BJ (cell line): ENCODE results near the gene CD79B. TPM values are rescaled to one million over a fixed set of nuclear protein-coding genes. Genes with fewer than 3 reads are reported as not detected.
"Not testable (repeated sequence)": the region's sequence is repeated elsewhere in the genome, so short reads cannot be mapped to it uniquely, and the experiment has no call there.

Experiments
- CTCF ChIA-PET: fragments of 350-600 bp; formaldehyde crosslinking; extraction: SDS; loops from one replicate; lab custom pipeline; 2021; ENCODE audit warnings: antibody characterized with exemption, inconsistent platforms; lab: Yijun Ruan, JAX
- POLR2A ChIA-PET: fragments of 300-600 bp; sonication (Branson Sonifier 250); formaldehyde crosslinking; extraction: SDS; loops from one replicate; lab custom pipeline; 2021; ENCODE audit warnings: antibody characterized with exemption; lab: Charles Lee
- DNase-seq: peaks from one replicate; pipeline ENCODE4 v3.0.0-alpha.2; 2011; ENCODE audit warnings: low read depth
- H3K27me3 ChIP-seq: 2 replicates; pipeline ENCODE4 v1.6.0; 2011; ENCODE audit warnings: low read length; ENCODE audit not compliant: control insufficient read depth, insufficient read depth
- H3K36me3 ChIP-seq: 2 replicates; pipeline ENCODE4 v1.5.1; 2011; ENCODE audit warnings: low read length; ENCODE audit not compliant: control insufficient read depth, insufficient read depth
- H3K4me3 ChIP-seq: 2 replicates; pipeline ENCODE4 v1.5.1; 2011; ENCODE audit warnings: low read depth, mild to moderate bottlenecking, control low read depth, low read length
- CTCF ChIP-seq: IDR thresholded peaks from 2 replicates; pipeline ENCODE4 v1.5.1; 2011; ENCODE audit warnings: low read depth, mild to moderate bottlenecking, control low read depth, inconsistent platforms, low read length, moderate library complexity; ENCODE audit not compliant: insufficient read depth
- polyA plus RNA-seq: library from polyadenylated mRNA; depleted of rRNA; stranded (reverse); fragments of >200 nt; gene quantifications from 2 replicates; pipeline ENCODE4 v1.2.3, GENCODE V29; 2011

Gene CD79B
- polyA plus RNA-seq, 1 experiment = 0.58 TPM

DNA sequence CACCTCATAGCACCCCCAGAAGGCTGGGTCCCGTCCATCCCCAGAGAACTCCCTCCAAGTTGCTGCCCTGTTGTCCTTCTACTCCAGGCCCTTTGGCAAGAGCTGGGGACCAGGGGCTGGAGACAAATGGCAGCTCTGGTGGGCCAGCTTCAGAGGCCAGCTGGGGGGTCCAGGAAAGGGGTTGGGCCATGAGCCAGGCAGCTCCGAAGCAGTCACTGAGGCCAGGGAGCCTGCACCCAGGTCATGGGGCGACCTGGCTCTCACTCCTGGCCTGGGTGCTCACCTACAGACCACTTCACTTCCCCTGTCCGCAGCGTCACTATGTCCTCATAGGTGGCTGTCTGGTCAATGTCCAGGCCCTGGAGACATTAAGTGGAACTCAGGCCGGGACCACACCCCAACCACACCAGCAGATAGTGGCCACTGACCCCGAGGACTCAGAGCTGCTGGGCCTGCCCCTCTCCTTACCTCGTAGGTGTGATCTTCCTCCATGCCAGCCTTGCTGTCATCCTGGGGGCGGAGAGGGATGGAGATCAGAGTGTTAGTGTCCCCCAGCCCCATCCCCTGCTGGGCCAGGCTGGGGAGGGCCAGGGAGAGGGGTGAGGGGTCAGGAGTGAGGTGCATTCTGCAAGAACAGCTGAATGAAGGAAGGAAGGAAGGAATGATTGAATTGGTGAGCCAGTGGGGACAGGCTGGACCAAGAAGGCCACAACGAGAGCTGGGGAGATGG is 3.0 kb downstream of the CD79B start:
- TF ChIP-seq CTCF = no peak
- POLR2A ChIA-PET = no interaction called here

GRCh38 chr17:63928172-63928666 is 3.9 kb downstream of the CD79B start:
- no peak overlapping the region for H3K4me3 ChIP-seq
- ChIA-PET CTCF (interaction anchor here (0.9 to 8.9 kb wide), 4 partner anchors 8 to 97 kb away, joined by 3 to 84 read pairs (median 6); partner anchors contain the start of genes CSHL1 and GH1), POLR2A (no interaction called here)
- H3K27me3 ChIP-seq = no peaks in the 10 kb centered on the region; the same call in 1 of the 2 replicates
- H3K36me3 ChIP-seq = no peaks in the 10 kb centered on the region
- no peak for TF ChIP-seq CTCF
- DNase-seq = no peak

More for the DNA sequence above, 3.0 kb downstream of the CD79B start:
- CTCF ChIA-PET = interaction anchor here (1.1 to 8.9 kb wide), 5 partner anchors 9 to 204 kb away, joined by 3 to 84 read pairs (median 7); partner anchors contain the start of genes CSHL1 and GH1
- Histone ChIP-seq H3K4me3 (no peak overlapping the region), H3K27me3 (peaks cover 4% of the 10 kb centered on the region; the same call in 1 of the 2 replicates), H3K36me3 (no peaks in the 10 kb centered on the region)
- DNase-seq = no peak

- H3K4me3 ChIP-seq = no peak overlapping the region
- DNase-seq = no peak
- no peaks in the 10 kb centered on the region for H3K36me3 ChIP-seq
- no peak for TF ChIP-seq CTCF
- POLR2A ChIA-PET = no interaction called here
- H3K27me3 ChIP-seq = no peaks in the 10 kb centered on the region; the same call in 1 of the 2 replicates
- CTCF ChIA-PET = interaction anchor here (0.9 to 8.9 kb wide), 3 partner anchors 8 to 19 kb away, joined by 3 to 84 read pairs (median 7); partner anchors contain the start of genes CSHL1 and GH1
Measured at GRCh38 chr17:63927464-63928171, 4.5 kb downstream of the CD79B start.

DNA sequence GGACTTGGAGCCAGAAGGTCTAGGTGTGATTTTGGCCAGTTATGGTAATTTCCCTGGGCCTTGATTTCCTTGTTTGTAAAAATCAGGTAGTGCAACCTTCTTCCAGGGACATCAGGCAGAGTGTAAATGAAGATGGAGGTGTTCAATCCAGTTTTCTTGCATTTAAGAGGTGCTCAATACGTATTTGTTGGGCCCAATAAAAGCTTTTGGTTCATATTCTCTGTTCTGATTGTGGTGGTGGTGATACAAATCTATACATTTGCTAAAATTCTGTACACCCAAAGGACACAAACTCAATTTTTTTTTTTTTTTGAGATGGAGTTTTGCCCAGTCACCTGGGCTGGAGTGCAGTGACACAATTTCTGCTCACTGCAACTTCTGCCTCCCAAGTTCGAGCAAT is 6.0 kb downstream of the CD79B start:
- Histone ChIP-seq H3K36me3 (no peaks in the 10 kb centered on the region), H3K4me3 (no peak overlapping the region), H3K27me3 (no peaks in the 10 kb centered on the region; the same call in 1 of the 2 replicates)
- no peak for DNase-seq
- CTCF ChIA-PET = interaction anchor here (0.6 to 1.2 kb wide), 3 partner anchors 64 to 465 kb away, joined by 3 to 5 read pairs (median 3); no protein-coding TSS in a partner anchor
- TF ChIP-seq CTCF = no peak
- POLR2A ChIA-PET = no interaction called here

- no peak overlapping the region for H3K4me3 ChIP-seq
- no peaks in the 10 kb centered on the region; the same call in 1 of the 2 replicates for H3K27me3 ChIP-seq
- ChIA-PET CTCF (interaction anchor here (1.2 kb wide), 2 partner anchors 65 to 92 kb away, joined by 3 to 5 read pairs; no protein-coding TSS in a partner anchor), POLR2A (no interaction called here)
- H3K36me3 ChIP-seq = no peaks in the 10 kb centered on the region
- TF ChIP-seq CTCF = no peak
- no peak for DNase-seq
Measured at GRCh38 chr17:63925615-63926014, 6.5 kb downstream of the CD79B start.

DNA sequence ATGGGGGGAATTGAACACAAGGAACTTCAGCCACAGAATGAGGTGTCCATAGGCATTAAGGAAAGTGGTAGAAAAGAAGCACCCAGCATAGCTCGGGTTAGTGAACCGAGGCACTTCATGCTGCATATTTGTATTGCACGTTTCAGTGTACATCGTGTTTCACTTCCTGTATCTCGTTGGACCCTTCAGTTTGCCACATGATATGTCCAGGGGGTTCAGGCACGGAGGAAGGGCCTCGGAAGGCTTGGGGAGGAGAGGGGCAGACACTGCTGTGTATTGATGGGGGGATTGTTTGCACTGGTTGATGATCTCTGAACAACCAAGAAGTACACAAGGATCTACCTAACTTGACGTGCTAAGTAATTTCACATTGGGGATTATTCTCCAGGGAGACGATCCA is 9.7 kb downstream of the CD79B start:
- ChIA-PET CTCF (interaction anchor here (0.7 to 5.1 kb wide), 4 partner anchors 9 to 11 kb away, joined by 3 to 84 read pairs (median 3); partner anchors contain the start of genes CD79B and CSHL1), POLR2A (interaction anchor here (0.6 kb wide), 1 partner anchor 175 kb away, joined by 3 read pairs; no protein-coding TSS in a partner anchor)
- H3K4me3 ChIP-seq, H3K27me3 ChIP-seq, DNase-seq, H3K36me3 ChIP-seq: not testable (repeated sequence)

DNA sequence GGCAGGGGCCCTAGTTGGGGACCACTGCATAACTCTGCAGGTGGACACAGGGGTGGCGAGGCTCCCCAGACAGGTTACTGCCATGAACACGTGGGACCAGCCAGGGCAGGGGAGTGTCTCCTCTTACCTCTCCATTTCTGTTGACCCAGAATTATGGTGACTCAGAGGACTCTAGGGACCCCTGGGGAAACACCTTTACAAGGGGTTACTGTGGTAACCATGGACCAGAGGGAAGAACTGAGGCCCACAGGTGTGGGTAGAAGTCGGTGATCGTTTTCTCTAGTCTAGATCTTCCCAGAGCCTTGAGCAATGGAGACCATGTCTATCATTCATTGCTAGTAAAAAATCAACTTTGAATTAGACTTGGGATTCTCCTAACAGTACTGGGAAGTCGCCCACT is 11.4 kb downstream of the CD79B start:
- H3K36me3 ChIP-seq, H3K27me3 ChIP-seq, DNase-seq, H3K4me3 ChIP-seq, POLR2A ChIA-PET: not testable (repeated sequence)
- CTCF ChIA-PET = interaction anchor here (1.2 to 7.5 kb wide), 7 partner anchors 10 to 213 kb away, joined by 4 to 139 read pairs (median 50); partner anchors contain the start of genes CD79B and CSHL1
